Uterus (tissue), 4 donors: Measurements from ENCODE around the gene MEF2B. TPM values are rescaled to one million over a fixed set of nuclear protein-coding genes. Genes with fewer than 3 reads are reported as not detected.

Experiments
- DNase-seq, 2 donors: peaks; one replicate each; pipeline ENCODE4 v3.0.0-alpha.2; 2019 to 2020
- H3K27ac ChIP-seq, 2 donors: fragments of 200-600 bp; sonication (generic); 1 replicate in 1 of 2; 2 replicates in 1 of 2; pipeline ENCODE4 v1.5.1; 2016 to 2018
- H3K27me3 ChIP-seq, 2 donors: fragments of 200-600 bp; sonication (generic); one replicate each; pipeline ENCODE4 v1.5.1; 2018 to 2019; ENCODE audit warnings: control low read depth in 1 of 2
- H3K36me3 ChIP-seq, 2 donors: fragments of 200-600 bp; sonication (generic); one replicate each; pipeline ENCODE4 v1.5.1; 2019; ENCODE audit warnings: control low read depth in 1 of 2
- H3K4me1 ChIP-seq, 2 donors: fragments of 200-600 bp; sonication (generic); one replicate each; pipeline ENCODE4 v1.5.1; 2018 to 2019; ENCODE audit warnings: control low read depth in 1 of 2
- H3K4me3 ChIP-seq, 2 donors: fragments of 200-600 bp; sonication (generic); 1 replicate in 1 of 2; 2 replicates in 1 of 2; pipeline ENCODE4 v1.5.1; 2018 to 2019; ENCODE audit warnings: mild to moderate bottlenecking in 1 of 2
- H3K9me3 ChIP-seq, 2 donors: fragments of 200-600 bp; sonication (generic); one replicate each; pipeline ENCODE4 v1.5.1; 2019; ENCODE audit warnings: control low read depth in 1 of 2
- CTCF ChIP-seq, 4 experiments: fragments of 200-600 bp in 2 of 4; fragments of 450-650 bp in 2 of 4; sonication (generic) in 2 of 4; IDR thresholded peaks; one replicate each; pipeline ENCODE4 v1.5.1; 2016 to 2019; ENCODE audit warnings: antibody characterized with exemption in 4 of 4, mild to moderate bottlenecking in 2 of 4, moderate library complexity in 1 of 4
- POLR2A ChIP-seq, 2 donors: fragments of 450-650 bp; IDR thresholded peaks; one replicate each; pipeline ENCODE4 v1.6.1; 2016; ENCODE audit warnings: antibody characterized with exemption in 2 of 2, mild to moderate bottlenecking in 1 of 2, moderate library complexity in 1 of 2
- intact Hi-C: fragments of 100-400 bp; cut with DNase I; formaldehyde crosslinking; loops from one replicate; pipeline ENCODE4 v1.15.1; 2023; ENCODE audit warnings: low total_unique reads
- total RNA-seq, 4 donors: library from RNA; depleted of rRNA in 3 of 4; stranded (reverse); fragments of >200 nt in 3 of 4; gene quantifications; one replicate each; pipeline versions ENCODE4 v1.1.0 to v1.2.4, GENCODE V29; 2014 to 2023
- donor health status: DM: yes; HTN: yes; CAD: no.

MEF2B gene
- total RNA-seq, 4 donors from 2014 or later, result 0.55 to 2.0 TPM; not detected in 2

- H3K27me3 ChIP-seq, result no peaks in the 10 kb centered on the region
- no peak overlapping the region for H3K27ac ChIP-seq
- H3K4me1 ChIP-seq, result no peaks in the 10 kb centered on the region
- no peaks in the 10 kb centered on the region for H3K9me3 ChIP-seq
- H3K36me3 ChIP-seq, result no peaks in the 10 kb centered on the region
- H3K4me3 ChIP-seq, result no peak overlapping the region
- TF ChIP-seq POLR2A (IDR thresholded peaks at IDR 0.05), result no peak
- TF ChIP-seq CTCF (IDR thresholded peaks at IDR 0.05), result no peak
- intact Hi-C loops, result no loop called here
- DNase-seq, result no peak
These were observed 46.7 kb downstream of the MEF2B start for GRCh38 chr19:19123386-19123785.

- intact Hi-C loops, result no loop called here
- no peak overlapping the region for H3K27ac ChIP-seq
- no peaks in the 10 kb centered on the region for H3K4me1 ChIP-seq
- H3K4me3 ChIP-seq, result no peak overlapping the region
- no peaks in the 10 kb centered on the region for H3K36me3 ChIP-seq
- no peaks in the 10 kb centered on the region for H3K9me3 ChIP-seq
- no peaks in the 10 kb centered on the region for H3K27me3 ChIP-seq
- TF ChIP-seq CTCF (IDR thresholded peaks at IDR 0.05), result no peak
- no peak for TF ChIP-seq POLR2A (IDR thresholded peaks at IDR 0.05)
- no peak for DNase-seq
These were observed 47.2 kb downstream of the MEF2B start for GRCh38 chr19:19122902-19123301.

- no peak overlapping the region for H3K4me3 ChIP-seq
- no peaks in the 10 kb centered on the region for H3K27me3 ChIP-seq
- H3K27ac ChIP-seq, result no peak overlapping the region
- H3K36me3 ChIP-seq, result no peaks in the 10 kb centered on the region
- no peaks in the 10 kb centered on the region for H3K9me3 ChIP-seq
- no peak for DNase-seq
- H3K4me1 ChIP-seq, result no peaks in the 10 kb centered on the region
- intact Hi-C loops, result no loop called here
- TF ChIP-seq CTCF (IDR thresholded peaks at IDR 0.05) (no peak), POLR2A (IDR thresholded peaks at IDR 0.05) (no peak)
These were observed 48.7 kb downstream of the MEF2B start for GRCh38 chr19:19121371-19121770.

- Histone ChIP-seq H3K27me3 (no peaks in the 10 kb centered on the region), H3K4me3 (peak overlapping the region; percentile 22 to 26), H3K27ac (peak overlapping the region; percentile 49 to 79), H3K9me3 (no peaks in the 10 kb centered on the region), H3K4me1 (no peaks in the 10 kb centered on the region), H3K36me3 (no peaks in the 10 kb centered on the region)
- DNase-seq, result peak; percentile 90 to 96
- intact Hi-C loops, result no loop called here
- no peak for TF ChIP-seq POLR2A (IDR thresholded peaks at IDR 0.05)
- TF ChIP-seq CTCF (IDR thresholded peaks at IDR 0.05), result no peak
These were observed 49.5 kb downstream of the MEF2B start for GRCh38 chr19:19120308-19121231.
